H9 (cell line): Measurements from ENCODE around the gene MOGAT2. TPM values are rescaled to one million over a fixed set of nuclear protein-coding genes. Genes with fewer than 3 reads are reported as not detected.

Source experiments
- DNase-seq: peaks from one replicate; pipeline ENCODE4 v3.0.0-alpha.2; 2017
- H2AFZ ChIP-seq: one replicate; pipeline ENCODE4 v1.6.1; 2013; ENCODE audit warnings: mild to moderate bottlenecking, low read length, control low read depth, moderate library complexity
- H2AK5ac ChIP-seq: 2 replicates; pipeline ENCODE4 v1.6.1; 2013; ENCODE audit warnings: low read length, control low read depth, mixed read lengths; ENCODE audit not compliant: insufficient read length
- H2BK120ac ChIP-seq: one replicate; pipeline ENCODE4 v1.6.1; 2013; ENCODE audit warnings: low read depth, mild to moderate bottlenecking, low read length, control low read depth, inconsistent platforms; ENCODE audit not compliant: poor library complexity, severe bottlenecking
- H2BK12ac ChIP-seq: 2 replicates; pipeline ENCODE4 v1.6.1; 2013; ENCODE audit warnings: low read length, control low read depth, mixed read lengths, low read depth; ENCODE audit not compliant: insufficient read length
- H2BK15ac ChIP-seq: 2 replicates; pipeline ENCODE4 v1.6.1; 2013; ENCODE audit warnings: low read depth, low read length, control low read depth
- H2BK20ac ChIP-seq: one replicate; pipeline ENCODE4 v1.6.1; 2013; ENCODE audit warnings: low read depth, mild to moderate bottlenecking, low read length, control low read depth, inconsistent platforms; ENCODE audit not compliant: poor library complexity, severe bottlenecking
- H2BK5ac ChIP-seq: 2 replicates; pipeline ENCODE4 v1.6.1; 2013; ENCODE audit warnings: low read length, control low read depth, mixed read lengths; ENCODE audit not compliant: insufficient read length
- H3K14ac ChIP-seq: 2 replicates; pipeline ENCODE4 v1.6.1; 2013; ENCODE audit warnings: low read length, control low read depth; ENCODE audit not compliant: insufficient read depth
- H3K18ac ChIP-seq: 2 replicates; pipeline ENCODE4 v1.6.1; 2013; ENCODE audit warnings: low read depth, mild to moderate bottlenecking, mixed read lengths, low read length, control low read depth; ENCODE audit not compliant: insufficient read length
- H3K23ac ChIP-seq: 2 replicates; pipeline ENCODE4 v1.6.1; 2013; ENCODE audit warnings: low read length, control low read depth, mixed read lengths, low read depth; ENCODE audit not compliant: insufficient read length
- H3K23me2 ChIP-seq: 2 replicates; pipeline ENCODE4 v1.6.1; 2013; ENCODE audit warnings: low read depth, mild to moderate bottlenecking, mixed read lengths, low read length, control low read depth; ENCODE audit not compliant: insufficient read length, poor library complexity, severe bottlenecking
- H3K27ac ChIP-seq: 2 replicates; pipeline ENCODE4 v1.5.1; 2013; ENCODE audit warnings: low read length, control low read depth, mixed read lengths, low read depth; ENCODE audit not compliant: insufficient read length
- H3K27me3 ChIP-seq: 2 replicates; pipeline ENCODE4 v1.6.1; 2013; ENCODE audit warnings: low read length, control low read depth, inconsistent platforms; ENCODE audit not compliant: insufficient read depth
- H3K4ac ChIP-seq: 2 replicates; pipeline ENCODE4 v1.6.1; 2013; ENCODE audit warnings: low read depth, mild to moderate bottlenecking, control low read depth, inconsistent platforms, low read length, moderate library complexity
- H3K4me1 ChIP-seq: 2 replicates; pipeline ENCODE4 v1.6.1; 2013; ENCODE audit warnings: low read length, control low read depth, inconsistent platforms; ENCODE audit not compliant: insufficient read depth
- H3K4me2 ChIP-seq: 2 replicates; pipeline ENCODE4 v1.6.1; 2013; ENCODE audit warnings: low read length, control low read depth, mixed read lengths; ENCODE audit not compliant: insufficient read length, insufficient read depth
- H3K56ac ChIP-seq: 2 replicates; pipeline ENCODE4 v1.6.1; 2013; ENCODE audit warnings: low read depth, mild to moderate bottlenecking, mixed read lengths, low read length, control low read depth; ENCODE audit not compliant: insufficient read length
- H3K79me1 ChIP-seq: 2 replicates; pipeline ENCODE4 v1.6.1; 2013; ENCODE audit warnings: low read depth, mild to moderate bottlenecking, moderate library complexity, low read length, control low read depth, inconsistent platforms; ENCODE audit not compliant: insufficient read depth, poor library complexity, severe bottlenecking
- H3K79me2 ChIP-seq: 2 replicates; pipeline ENCODE4 v1.6.1; 2013; ENCODE audit warnings: low read length, control low read depth, inconsistent platforms; ENCODE audit not compliant: insufficient read depth
- H3K9ac ChIP-seq: 2 replicates; pipeline ENCODE4 v1.6.1; 2013; ENCODE audit warnings: low read length, control low read depth, mixed read lengths; ENCODE audit not compliant: insufficient read length; ENCODE audit errors: extremely low read depth
- H3K9me3 ChIP-seq: one replicate; pipeline ENCODE4 v1.6.1; 2013; ENCODE audit warnings: low read depth, low read length, inconsistent platforms; ENCODE audit not compliant: control insufficient read depth
- H3T11ph ChIP-seq: one replicate; pipeline ENCODE4 v1.6.1; 2013; ENCODE audit warnings: mild to moderate bottlenecking, low read length, control low read depth, inconsistent platforms
- H4K20me1 ChIP-seq: one replicate; pipeline ENCODE4 v1.6.1; 2013; ENCODE audit not compliant: control insufficient read depth, insufficient read length, insufficient read depth
- H4K5ac ChIP-seq: 2 replicates; pipeline ENCODE4 v1.6.1; 2013; ENCODE audit warnings: low read depth, mild to moderate bottlenecking, mixed read lengths, low read length, control low read depth; ENCODE audit not compliant: insufficient read length
- H4K8ac ChIP-seq: replicated peaks from 2 replicates; pipeline ENCODE4 v1.6.1; 2013; ENCODE audit warnings: low read length, control low read depth, mixed read lengths, low read depth; ENCODE audit not compliant: insufficient read length
- H4K91ac ChIP-seq: 2 replicates; pipeline ENCODE4 v1.6.1; 2013; ENCODE audit warnings: low read depth, mild to moderate bottlenecking, moderate library complexity, mixed read lengths, low read length, control low read depth; ENCODE audit not compliant: insufficient read length
- H3K27ac Mint-ChIP-seq, 3 experiments: 2 replicates in 2 of 3; 3 replicates in 1 of 3; pipeline ENCODE4 v1.8.0; 2020 to 2021; ENCODE audit warnings: mixed read lengths in 3 of 3, mild to moderate bottlenecking in 1 of 3, moderate library complexity in 1 of 3
- H3K27me3 Mint-ChIP-seq: 2 replicates; pipeline ENCODE4 v1.8.0; 2021; ENCODE audit warnings: low read depth, mild to moderate bottlenecking, moderate library complexity, mixed read lengths
- H3K36me3 Mint-ChIP-seq, 3 experiments: 2 replicates in 2 of 3; 3 replicates in 1 of 3; pipeline ENCODE4 v1.8.0; 2020 to 2021; ENCODE audit warnings: low read depth in 3 of 3, mixed read lengths in 3 of 3; ENCODE audit not compliant: insufficient read depth in 1 of 3
- H3K4me1 Mint-ChIP-seq, 2 experiments: 2 replicates each; pipeline ENCODE4 v1.8.0; 2020; ENCODE audit warnings: mixed read lengths in 2 of 2
- H3K4me3 Mint-ChIP-seq, 2 experiments: 2 replicates in 1 of 2; 3 replicates in 1 of 2; pipeline ENCODE4 v1.8.0; 2020 to 2021; ENCODE audit warnings: mild to moderate bottlenecking in 2 of 2, mixed read lengths in 2 of 2, moderate library complexity in 1 of 2
- H3K9me3 Mint-ChIP-seq, 2 experiments: 2 replicates in 1 of 2; 3 replicates in 1 of 2; pipeline ENCODE4 v1.8.0; 2020; ENCODE audit warnings: mild to moderate bottlenecking in 2 of 2, mixed read lengths in 2 of 2, moderate library complexity in 1 of 2
- CTCF ChIP-seq: fragments of 200-600 bp; sonication (generic); conservative IDR thresholded peaks from 3 replicates; pipeline ENCODE4 v1.8.0; 2021; ENCODE audit warnings: antibody characterized with exemption, mild to moderate bottlenecking
- WGBS: extraction: QIAGEN DNeasy Blood & Tissue Kit; methylation state at CpG from one replicate; pipeline ENCODE4 v1.1.7; 2013; ENCODE audit warnings: missing lambda C conversion rate, low lambda C conversion rate, mixed read lengths; ENCODE audit not compliant: insufficient read length; ENCODE audit errors: extremely low coverage; 5-methylcytosine and 5-hydroxymethylcytosine counted together
- total RNA-seq: library from RNA; stranded (reverse); gene quantifications from 2 replicates; pipeline ENCODE4 v1.2.1, GENCODE V29; 2021

The MOGAT2 gene
- total RNA-seq, 1 experiment from 2014 or later = not detected

- no peak for TF ChIP-seq CTCF
- Histone ChIP-seq H2BK12ac (no peak overlapping the region), H3K27ac (no peak overlapping the region), H4K5ac (no peak overlapping the region), H3K4ac (no peak overlapping the region), H3K79me2 (no peaks in the 10 kb centered on the region), H3K9ac (no peak overlapping the region), H2BK120ac (no peak overlapping the region), H2BK15ac (no peak overlapping the region), H3K18ac (no peak overlapping the region), H2BK5ac (no peak overlapping the region), H3K27me3 (no peaks in the 10 kb centered on the region), H3T11ph (no peak overlapping the region), H3K23me2 (no peaks in the 10 kb centered on the region), H4K91ac (no peak overlapping the region), H3K9me3 (no peaks in the 10 kb centered on the region), H2AK5ac (no peak overlapping the region), H2AFZ (no peak overlapping the region), H3K4me1 (no peaks in the 10 kb centered on the region), H4K20me1 (no peaks in the 10 kb centered on the region), H2BK20ac (no peak overlapping the region), H3K4me2 (no peak overlapping the region), H3K23ac (no peak overlapping the region), H4K8ac (no peak overlapping the region), H3K79me1 (no peaks in the 10 kb centered on the region), H3K56ac (no peak overlapping the region), H3K14ac (no peak overlapping the region)
- no peak for DNase-seq
- Mint-ChIP-seq H3K4me3 (no peak overlapping the region), H3K27me3 (peaks cover 54% of the 10 kb centered on the region), H3K4me1 (peaks cover 5 to 10% of the 10 kb centered on the region in 2 experiments), H3K36me3 (peaks cover 4 to 6% (median 4%) of the 10 kb centered on the region in 3 experiments; a peak in 6 of 7 replicates), H3K27ac (no peak overlapping the region), H3K9me3 (peaks cover 11 to 18% of the 10 kb centered on the region in 2 experiments)
- WGBS = no CpG with 5 or more reads among the region's 7 CpGs
Observed at GRCh38 chr11:75703695-75704237, 13.9 kb upstream of the MOGAT2 start.
